SKM-1 treated with dmso at 0.1 percent for 144 hours (cell line): ENCODE results near the gene HOXD9.

Experiments
- DNase-seq: peaks from one replicate; lab custom pipeline; 2025; ENCODE audit not compliant: unreplicated experiment; lab: John Stamatoyannopoulos, UW

Gene HOXD9

GRCh38 chr2:176110415-176111308 lies 11.9 kb upstream of the HOXD9 start:
- no peak for DNase-seq

GRCh38 chr2:176111309-176111663 lies 11.2 kb upstream of the HOXD9 start:
- DNase-seq: peak; percentile 15

- no peak for DNase-seq
These were observed 10.6 kb upstream of the HOXD9 start for GRCh38 chr2:176111846-176112374.

- DNase-seq: no peak
These were observed 9.9 kb upstream of the HOXD9 start for GRCh38 chr2:176112375-176113302.

- no peak for DNase-seq
These were observed 8.2 kb upstream of the HOXD9 start for GRCh38 chr2:176114120-176114929.

GRCh38 chr2:176114930-176115625 lies 7.4 kb upstream of the HOXD9 start:
- DNase-seq: no peak

- no peak for DNase-seq
These were observed 6.4 kb upstream of the HOXD9 start, which contains the start of gene HOXD10 for GRCh38 chr2:176115883-176116813. HOXD10 (plus strand) TSS chr2:176116778; CDS start chr2:176116834, 56 bp downstream.

- no peak for DNase-seq
These were observed 5.2 kb upstream of the HOXD9 start for GRCh38 chr2:176117162-176117822.

GRCh38 chr2:176117823-176118371 lies 4.6 kb upstream of the HOXD9 start:
- no peak for DNase-seq

GRCh38 chr2:176118601-176119339 lies 3.7 kb upstream of the HOXD9 start:
- peak; percentile 18 for DNase-seq

GRCh38 chr2:176120364-176121189 lies 1.9 kb upstream of the HOXD9 start:
- no peak for DNase-seq

- DNase-seq: no peak
These were observed 1.1 kb upstream of the HOXD9 start for GRCh38 chr2:176121190-176122051.

GRCh38 chr2:176122052-176122682 lies 352 bp upstream of the HOXD9 start:
- no peak for DNase-seq

GRCh38 chr2:176123411-176124109 lies 1.0 kb downstream of the HOXD9 start:
- DNase-seq: no peak
